Cardiac septum (tissue), 1 donor: ENCODE measurements around the gene ADAMTS2. TPM values are rescaled to one million over a fixed set of nuclear protein-coding genes. Genes with fewer than 3 reads are reported as not detected.
A peak's percentile ranks its signal among the peaks of the same experiment; 100 is the strongest.

ENCODE experiments used
- DNase-seq: peaks from one replicate; pipeline ENCODE4 v3.0.0-alpha.2; 2020; ENCODE audit warnings: low spot score
- intact Hi-C: fragments of 100-400 bp; cut with DNase I; formaldehyde crosslinking; loops from one replicate; pipeline ENCODE4 v1.14.0; 2022
- total RNA-seq: library from RNA; stranded (reverse); fragmentation: NEBNext Ultra II Directional; extraction: Animal tissue kit (Norgen Biotek cat#: 25700); gene quantifications from one replicate; pipeline ENCODE4 v1.2.1, GENCODE V29; 2021
- donor health status: DM: no; HTN: no; CAD: no.

The ADAMTS2 gene
- total RNA-seq, 1 donor from 2014 or later, result 5.9 TPM

- peak; percentile 71 for DNase-seq
- intact Hi-C loops, result no loop called here
Observed at GRCh38 chr5:179229331-179229831, 115.9 kb downstream of the ADAMTS2 start.

- intact Hi-C loops, result no loop called here
- peak; percentile 73 for DNase-seq
Observed at GRCh38 chr5:179228341-179229121, 116.7 kb downstream of the ADAMTS2 start.

GRCh38 chr5:179227580-179228311 lies 117.5 kb downstream of the ADAMTS2 start:
- DNase-seq, result peak; percentile 71
- intact Hi-C loops, result no loop called here

- intact Hi-C loops, result no loop called here
- DNase-seq, result peak; percentile 53
Observed at GRCh38 chr5:179227229-179227579, 118.1 kb downstream of the ADAMTS2 start.

GRCh38 chr5:179226696-179227095 lies 118.6 kb downstream of the ADAMTS2 start:
- intact Hi-C loops, result no loop called here
- peak; percentile 41 for DNase-seq

- intact Hi-C loops, result no loop called here
- peak; percentile 55 for DNase-seq
Observed at GRCh38 chr5:179225387-179225786, 119.9 kb downstream of the ADAMTS2 start.

GRCh38 chr5:179224741-179225140 lies 120.5 kb downstream of the ADAMTS2 start:
- peak; percentile 62 for DNase-seq
- intact Hi-C loops, result no loop called here

GRCh38 chr5:179223961-179224360 lies 121.3 kb downstream of the ADAMTS2 start:
- peak; percentile 44 for DNase-seq
- intact Hi-C loops, result no loop called here

- intact Hi-C loops, result no loop called here
- peak; percentile 43 for DNase-seq
Observed at GRCh38 chr5:179223528-179223927, 121.7 kb downstream of the ADAMTS2 start.

- DNase-seq, result peak; percentile 47
- intact Hi-C loops, result no loop called here
Observed at GRCh38 chr5:179222246-179223017, 122.8 kb downstream of the ADAMTS2 start.

GRCh38 chr5:179221877-179222220 lies 123.4 kb downstream of the ADAMTS2 start:
- no peak for DNase-seq
- intact Hi-C loops, result no loop called here

GRCh38 chr5:179221196-179221876 lies 123.9 kb downstream of the ADAMTS2 start:
- intact Hi-C loops, result no loop called here
- no peak for DNase-seq

GRCh38 chr5:179220716-179221115 lies 124.5 kb downstream of the ADAMTS2 start:
- intact Hi-C loops, result no loop called here
- DNase-seq, result no peak

- DNase-seq, result no peak
- intact Hi-C loops, result no loop called here
Observed at GRCh38 chr5:179219661-179220620, 125.3 kb downstream of the ADAMTS2 start.

- intact Hi-C loops, result no loop called here
Observed at GRCh38 chr5:179218943-179219330, 126.3 kb downstream of the ADAMTS2 start.

GRCh38 chr5:179217956-179218942 lies 127.0 kb downstream of the ADAMTS2 start:
- no peak for DNase-seq
- intact Hi-C loops, result no loop called here

More at GRCh38 chr5:179218943-179219330, 126.3 kb downstream of the ADAMTS2 start:
- no peak for DNase-seq

- intact Hi-C loops, result no loop called here
- no peak for DNase-seq
Observed at GRCh38 chr5:179217356-179217755, 127.9 kb downstream of the ADAMTS2 start.
